SH-SY5Y (cell line): ENCODE results near the gene PLXDC2.

Experiments used
- GATA2 ChIP-seq: IDR thresholded peaks from 2 replicates; pipeline ENCODE4 v1.6.1; 2011; ENCODE audit warnings: mild to moderate bottlenecking, low read depth, low read length
- GATA3 ChIP-seq: IDR thresholded peaks from 2 replicates; pipeline ENCODE4 v1.6.1; 2011; ENCODE audit warnings: low read depth, mild to moderate bottlenecking, low read length, moderate library complexity

DNA sequence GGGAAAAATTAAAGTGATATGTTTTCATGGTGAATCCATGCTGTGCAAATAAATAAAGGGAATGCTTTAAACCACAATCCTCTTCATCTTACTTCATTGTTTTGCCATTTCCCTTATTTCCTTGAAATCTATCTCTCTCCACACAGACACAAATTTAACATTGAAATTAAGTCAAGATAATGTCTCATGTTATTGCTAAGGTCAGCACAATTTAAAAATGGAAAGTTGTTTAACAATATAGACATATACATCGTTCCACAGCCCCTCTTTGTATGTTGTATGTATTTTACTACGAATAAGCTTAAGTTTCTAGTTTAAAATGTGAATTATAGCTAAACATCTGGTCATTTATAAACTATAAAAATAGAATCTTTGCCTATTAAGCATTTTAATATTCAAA is 256.9 kb downstream of the PLXDC2 start:
- TF ChIP-seq GATA3 (no peak), GATA2 (no peak)
